Mesenteric fat pad (tissue), 1 donor: Measurements from ENCODE around the gene ELOVL3. TPM values are rescaled to one million over a fixed set of nuclear protein-coding genes. Genes with fewer than 3 reads are reported as not detected.
A peak's percentile ranks its signal among the peaks of the same experiment; 100 is the strongest.

ENCODE experiments used
- DNase-seq: peaks from one replicate; pipeline ENCODE4 v3.0.0-alpha.2; 2020; ENCODE audit warnings: low spot score
- total RNA-seq: library from RNA; stranded (reverse); fragmentation: NEBNext Ultra II Directional; extraction: Animal tissue kit (Norgen Biotek cat#: 25700); gene quantifications from one replicate; pipeline ENCODE4 v1.2.1, GENCODE V29; 2021
- donor health status: DM: yes; HTN: yes; CAD: no.

ELOVL3 gene
- total RNA-seq, 1 donor from 2014 or later, result 7.2 TPM

DNA sequence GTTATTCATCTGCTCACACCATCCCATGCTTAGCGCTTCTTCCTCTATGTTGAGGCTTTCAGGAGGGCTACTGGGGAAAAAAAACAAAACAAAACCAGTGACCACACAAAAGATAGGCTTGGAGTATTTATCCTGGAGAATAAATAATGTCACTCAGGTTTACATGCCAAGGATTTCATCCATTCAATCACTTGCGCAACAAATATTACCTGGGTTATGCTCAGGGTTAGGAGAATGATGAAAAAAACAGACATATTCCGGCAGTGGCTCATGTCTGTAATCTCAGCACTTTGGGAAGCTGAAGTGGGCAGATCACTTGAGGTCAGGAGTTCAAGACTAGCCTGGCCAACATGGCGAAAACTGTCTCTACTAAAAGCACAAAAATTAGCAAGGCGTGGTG, 3.3 kb upstream of the ELOVL3 start:
- no peak for DNase-seq

DNA sequence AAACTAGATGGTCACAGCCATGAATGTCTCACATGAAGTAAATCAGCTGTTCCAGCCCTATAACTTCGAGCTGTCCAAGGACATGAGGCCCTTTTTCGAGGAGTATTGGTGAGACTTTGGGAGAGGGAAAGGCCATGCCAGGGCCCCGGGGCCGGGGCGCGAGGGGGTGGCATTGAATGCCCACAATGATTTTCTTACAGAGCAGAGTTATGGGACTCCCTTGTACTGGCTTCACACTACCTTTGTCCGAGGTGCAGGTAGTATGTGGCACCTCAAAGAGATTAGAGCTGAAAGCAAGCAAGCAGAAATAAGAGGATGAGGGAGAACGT, 407 bp downstream of the ELOVL3 start:
- DNase-seq, result no peak

GRCh38 chr10:102227050-102227449, 951 bp downstream of the ELOVL3 start:
- DNase-seq, result no peak

DNA sequence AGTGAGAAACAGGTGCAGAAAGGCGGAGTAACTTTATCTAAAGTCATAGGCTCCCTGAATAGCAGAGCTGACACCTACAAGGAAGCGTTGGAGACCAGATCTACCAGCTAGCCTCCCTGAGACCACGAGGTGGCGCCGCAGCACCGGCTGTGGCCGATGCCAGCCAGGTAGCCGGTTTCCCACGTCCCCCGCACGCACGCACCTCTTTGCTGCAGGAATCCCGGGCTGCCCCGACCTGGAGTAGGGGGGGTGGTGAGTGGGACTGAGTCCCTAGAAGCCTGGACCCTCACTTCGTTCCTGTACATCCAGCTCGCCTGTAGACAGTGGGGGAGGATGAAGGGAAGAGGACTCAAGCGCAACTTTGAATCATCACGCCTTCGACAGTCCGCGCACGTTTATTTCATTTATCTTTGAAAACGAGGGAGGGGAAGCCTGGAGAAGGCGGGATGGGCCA, 3.7 kb downstream of the ELOVL3 start:
- no peak for DNase-seq

DNA sequence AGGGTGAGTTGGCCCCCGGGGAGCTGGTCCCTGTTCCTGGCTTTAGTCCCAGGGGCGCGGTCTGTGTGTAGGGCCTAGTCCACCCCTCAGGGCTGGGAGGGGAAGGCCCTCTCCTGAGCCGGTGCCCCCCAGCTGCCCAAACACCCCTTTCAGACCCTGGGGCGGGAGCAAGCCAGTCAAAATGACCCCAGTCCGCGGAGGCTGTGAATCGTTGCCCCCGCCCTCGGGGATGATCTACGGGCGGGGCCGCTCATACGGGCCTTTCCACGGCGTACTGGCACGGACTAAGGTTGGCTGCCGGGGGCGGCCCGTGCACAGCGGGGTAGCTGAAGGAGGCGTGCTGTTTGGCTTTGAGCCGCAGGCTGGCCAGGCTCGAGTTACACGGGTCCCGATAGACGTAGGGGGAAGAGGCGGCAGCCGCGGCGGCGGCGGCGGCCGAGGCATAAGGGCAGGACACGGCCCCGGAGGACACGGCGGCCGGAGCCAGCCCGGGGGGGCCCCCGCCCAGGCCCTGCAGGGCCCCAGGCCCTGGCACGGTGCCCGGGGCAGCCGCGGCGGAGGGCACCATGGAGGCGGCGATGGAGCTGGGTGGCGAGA, 4.3 kb downstream of the ELOVL3 start:
- no peak for DNase-seq

GRCh38 chr10:102230861-102231356, 4.8 kb downstream of the ELOVL3 start:
- DNase-seq, result no peak

DNA sequence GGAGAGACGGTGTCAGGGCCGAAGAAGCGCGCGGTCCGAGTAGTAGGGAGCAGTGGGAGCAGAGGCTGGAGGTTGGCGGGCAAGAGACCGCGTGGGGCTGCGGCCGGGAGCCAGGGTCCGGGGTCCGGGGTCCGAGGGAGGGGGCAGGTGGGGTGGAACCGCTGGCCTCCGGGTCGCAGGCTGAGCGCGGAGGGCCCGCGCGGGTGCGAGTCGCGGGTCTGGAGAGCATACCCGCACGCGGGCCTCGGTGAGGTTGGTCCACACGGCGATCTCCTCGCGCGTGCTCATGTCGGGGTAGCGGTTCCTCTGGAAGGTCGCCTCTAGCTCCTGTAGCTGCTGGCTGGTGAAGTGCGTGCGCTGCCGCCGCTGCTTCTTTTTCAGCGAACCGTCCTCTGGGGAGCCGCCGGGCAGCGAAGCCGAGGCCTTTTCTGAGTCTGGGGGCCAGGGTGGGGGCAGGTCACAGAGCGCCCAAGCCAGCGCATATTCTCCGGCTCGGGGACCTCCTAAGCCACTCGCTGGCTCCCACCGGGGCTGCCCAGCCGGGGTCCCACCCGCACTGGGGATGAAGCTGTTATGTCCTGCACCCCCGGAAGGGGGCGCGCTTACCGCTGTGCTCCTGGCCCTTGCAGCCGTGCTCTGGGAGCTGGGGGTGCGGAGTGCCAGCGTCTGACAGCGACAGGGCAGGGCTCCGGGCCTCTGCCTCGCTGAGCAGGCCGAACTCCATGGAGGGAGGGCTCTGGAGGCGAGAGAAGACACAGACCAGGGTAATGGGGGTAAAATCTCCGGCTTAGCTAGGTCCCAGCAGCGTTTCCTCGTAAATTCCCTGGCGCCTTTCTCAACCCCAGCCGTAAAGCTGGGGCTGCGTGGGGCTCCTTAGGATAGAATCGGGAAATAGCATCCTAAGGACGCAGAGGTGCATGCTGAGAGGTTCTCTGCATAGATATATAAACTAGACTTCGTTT, 5.5 kb downstream of the ELOVL3 start:
- no peak for DNase-seq

DNA sequence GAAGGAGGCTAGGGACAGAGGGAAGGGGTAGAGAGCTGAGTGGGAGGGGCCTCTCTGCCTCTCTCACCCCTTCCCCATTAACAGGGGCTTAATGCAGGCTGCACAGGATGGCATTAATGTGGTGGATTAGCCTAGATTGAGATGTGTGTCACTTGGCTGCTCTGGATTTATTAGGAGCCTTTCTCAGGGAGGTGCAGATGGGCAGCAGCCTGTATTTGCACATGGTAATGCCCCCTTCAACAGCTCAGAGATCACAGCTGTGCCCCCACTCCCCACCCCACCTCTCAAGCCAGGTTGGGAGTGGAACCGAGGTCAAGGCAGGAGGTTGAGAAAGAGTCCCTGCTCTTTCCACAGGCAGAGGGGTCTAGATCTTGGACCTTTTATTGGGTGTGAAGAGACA, 7.9 kb downstream of the ELOVL3 start:
- no peak for DNase-seq

DNA sequence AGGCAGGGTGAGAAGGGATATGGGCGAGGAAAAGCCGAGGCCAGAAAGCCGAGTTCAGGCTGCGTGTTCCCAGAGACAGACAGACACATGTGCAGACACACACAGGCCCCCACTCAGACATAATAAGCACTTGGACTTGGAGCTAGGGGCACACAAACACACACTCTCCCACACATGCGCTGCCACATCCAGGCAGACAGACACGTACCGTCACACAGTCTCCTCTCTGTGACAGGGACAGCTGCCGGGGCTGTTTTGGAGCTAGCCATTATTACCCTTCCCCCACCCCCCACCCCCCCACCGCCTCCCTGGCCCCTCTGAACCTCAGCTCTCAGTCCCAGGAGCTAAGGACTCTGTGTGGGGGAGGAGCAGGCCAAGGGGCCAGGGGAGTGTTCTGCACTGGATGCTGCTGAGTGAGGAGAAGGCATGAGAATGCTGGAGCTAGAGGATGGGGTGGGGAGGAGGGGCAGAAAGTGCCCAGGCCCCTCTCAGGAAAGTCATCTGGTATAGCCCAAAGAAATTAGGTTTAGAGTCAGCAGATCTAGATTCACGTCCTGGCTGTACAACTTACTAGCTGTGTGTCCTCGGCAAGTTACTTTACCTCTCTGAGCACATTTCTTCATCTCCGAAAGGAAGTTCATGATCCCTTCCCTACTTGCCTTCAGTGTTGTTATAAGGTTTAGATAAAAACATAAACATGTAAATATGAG, 8.9 kb downstream of the ELOVL3 start:
- DNase-seq, result no peak

DNA sequence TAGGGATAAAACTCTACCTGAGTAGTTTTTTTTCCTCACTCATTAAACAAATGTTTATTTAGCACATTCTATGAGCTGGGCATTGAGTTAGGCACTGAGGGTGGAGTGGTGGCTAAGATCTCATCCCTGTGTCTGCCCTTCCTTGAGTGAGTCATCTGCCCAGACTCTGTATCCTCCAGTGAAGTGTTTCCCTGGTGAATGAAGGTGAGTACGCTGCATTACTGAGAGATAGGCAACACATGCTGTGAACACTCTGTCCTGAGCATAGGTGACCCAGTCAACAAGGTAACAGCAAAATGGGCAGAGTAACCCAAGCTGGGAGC, 9.5 kb downstream of the ELOVL3 start:
- no peak for DNase-seq

GRCh38 chr10:102236006-102236405, 9.9 kb downstream of the ELOVL3 start:
- DNase-seq, result no peak

DNA sequence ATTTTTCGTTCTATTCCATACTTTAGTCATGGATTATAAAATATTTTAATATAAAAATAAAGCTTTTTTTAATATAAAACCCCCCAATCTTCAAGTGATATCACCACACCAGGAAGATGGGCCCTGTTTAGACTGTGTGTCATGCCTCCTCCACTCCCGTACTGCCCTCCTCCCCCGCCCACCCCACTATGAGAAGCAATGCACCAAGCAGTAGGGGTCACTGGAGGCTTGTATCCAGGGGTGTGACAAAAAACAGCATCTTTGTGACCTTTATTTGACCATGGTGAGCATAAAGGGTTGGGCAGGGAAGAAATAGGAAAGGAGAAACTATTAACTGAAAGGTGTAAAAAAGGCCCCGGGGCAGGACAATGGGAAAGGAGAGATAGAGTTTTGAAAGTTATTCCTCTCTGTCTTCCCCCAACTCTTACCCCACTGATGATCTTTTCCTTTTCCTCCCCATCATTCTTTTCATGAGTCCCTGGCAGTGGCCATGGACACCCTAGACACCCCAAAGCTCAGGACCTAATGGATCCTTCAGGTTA, 11.7 kb downstream of the ELOVL3 start:
- no peak for DNase-seq

GRCh38 chr10:102240467-102241031, 14.4 kb downstream of the ELOVL3 start:
- DNase-seq, result no peak

DNA sequence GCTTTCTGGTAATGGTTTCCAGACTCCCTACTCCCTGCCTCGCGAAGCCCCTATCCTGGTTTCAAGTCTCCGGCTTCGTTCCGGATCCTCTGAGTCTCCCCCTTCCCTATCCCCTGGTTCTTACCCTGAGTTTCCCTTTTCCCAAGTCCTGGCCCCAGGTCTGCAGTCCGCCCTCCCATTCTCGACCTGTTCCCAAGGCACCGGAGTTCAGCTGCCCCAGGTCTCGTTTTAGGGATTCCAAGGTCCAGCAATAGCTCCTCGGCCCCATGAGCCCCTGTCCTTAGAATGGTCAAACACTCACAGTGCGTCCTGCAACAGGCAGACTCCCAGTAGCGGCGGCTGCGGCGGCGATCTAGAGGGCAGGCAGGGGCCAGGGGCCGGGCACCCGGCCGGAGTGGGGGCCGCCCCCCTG, 14.9 kb downstream of the ELOVL3 start:
- no peak for DNase-seq

- peak; percentile 94 for DNase-seq
Observed at GRCh38 chr10:102241444-102242117, 15.5 kb downstream of the ELOVL3 start, which contains the start of gene PITX3. TSS of gene PITX3 (minus strand) at chr10:102241512. CDS start at chr10:102232080, 9,432 bp downstream.

- DNase-seq, result no peak
Observed at GRCh38 chr10:102242118-102242485, 16.0 kb downstream of the ELOVL3 start.

- DNase-seq, result no peak
Observed at GRCh38 chr10:102243309-102243708, 17.2 kb downstream of the ELOVL3 start.

- DNase-seq, result peak; percentile 96
Observed at GRCh38 chr10:102245082-102245931, 19.2 kb downstream of the ELOVL3 start, which contains the start of gene GBF1. TSS of gene GBF1 (plus strand) at chr10:102245532. CDS start at chr10:102258939, 13,407 bp downstream.

DNA sequence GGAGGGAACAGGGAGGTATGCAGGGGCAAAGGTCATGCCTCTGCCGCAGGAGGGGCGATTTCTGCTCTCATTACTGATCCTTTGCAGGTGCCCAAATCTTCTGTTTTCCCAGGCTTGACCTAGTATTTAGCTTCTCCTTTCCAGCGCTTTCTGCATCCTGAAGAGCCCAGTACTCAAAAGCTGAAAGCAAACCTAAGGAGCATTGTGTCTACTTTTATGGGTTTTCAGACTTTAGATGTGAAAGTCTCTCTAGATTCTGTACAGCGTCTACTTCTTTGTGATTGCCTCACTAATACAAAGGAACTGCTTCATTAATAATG, 19.8 kb downstream of the ELOVL3 start:
- DNase-seq, result no peak

- no peak for DNase-seq
Observed at GRCh38 chr10:102246261-102246660, 20.2 kb downstream of the ELOVL3 start.
